HEK293 (cell line): ENCODE data around the gene ST7L.

Experiments
- CTCF ChIP-seq: fragments of 450-650 bp; formaldehyde crosslinking; IDR thresholded peaks from 2 replicates; pipeline ENCODE4 v1.5.1; 2016; ENCODE audit warnings: missing biosample characterization, missing genetic modification characterization
- FEZF1 ChIP-seq: fragments of 450-650 bp; formaldehyde crosslinking; IDR thresholded peaks from 2 replicates; pipeline ENCODE4 v1.5.1; 2016; ENCODE audit warnings: missing biosample characterization, missing genetic modification characterization
- TSHZ1 ChIP-seq: fragments of 450-650 bp; formaldehyde crosslinking; IDR thresholded peaks from 2 replicates; pipeline ENCODE4 v1.5.1; 2016; ENCODE audit warnings: missing biosample characterization, missing genetic modification characterization, borderline replicate concordance
- ZFP41 ChIP-seq: fragments of 450-650 bp; formaldehyde crosslinking; IDR thresholded peaks from 2 replicates; pipeline ENCODE4 v1.5.1; 2016; ENCODE audit warnings: missing biosample characterization, missing genetic modification characterization, borderline replicate concordance
- ZNF214 ChIP-seq: fragments of 450-650 bp; formaldehyde crosslinking; IDR thresholded peaks from 2 replicates; pipeline ENCODE4 v1.5.1; 2017; ENCODE audit warnings: missing biosample characterization, mild to moderate bottlenecking, missing genetic modification characterization, borderline replicate concordance

- TF ChIP-seq TSHZ1 (tag by site-specific recombination): no peak
- no peak for TF ChIP-seq ZNF214 (tag by site-specific recombination)
- TF ChIP-seq FEZF1 (tag by site-specific recombination): no peak
- TF ChIP-seq CTCF (tag by site-specific recombination): no peak
- TF ChIP-seq ZFP41: no peak
Observed at GRCh38 chr1:112579801-112580510, 39.0 kb downstream of the ST7L start.
